GM18951 (cell line): Measurements from ENCODE around the gene GJD4.

ENCODE experiments used
- POLR2A ChIP-seq: IDR thresholded peaks from 4 replicates; pipeline ENCODE4 v1.6.1; 2011; ENCODE audit warnings: mild to moderate bottlenecking; ENCODE audit not compliant: insufficient read length, insufficient read depth; ENCODE audit errors: extremely low read depth
- in situ Hi-C: fragments of 300-500 bp; cut with MboI; formaldehyde crosslinking; loops from one replicate; pipeline ENCODE4 v1.12.0; 2022; ENCODE audit warnings: low sequenced_read_pairs, mixed read lengths, inconsistent platforms; ENCODE audit not compliant: unreplicated experiment

GJD4 gene

GRCh38 chr10:35569836-35570235 lies 35.3 kb upstream of the GJD4 start:
- TF ChIP-seq POLR2A = no peak
- in situ Hi-C loops = no loop called here

DNA sequence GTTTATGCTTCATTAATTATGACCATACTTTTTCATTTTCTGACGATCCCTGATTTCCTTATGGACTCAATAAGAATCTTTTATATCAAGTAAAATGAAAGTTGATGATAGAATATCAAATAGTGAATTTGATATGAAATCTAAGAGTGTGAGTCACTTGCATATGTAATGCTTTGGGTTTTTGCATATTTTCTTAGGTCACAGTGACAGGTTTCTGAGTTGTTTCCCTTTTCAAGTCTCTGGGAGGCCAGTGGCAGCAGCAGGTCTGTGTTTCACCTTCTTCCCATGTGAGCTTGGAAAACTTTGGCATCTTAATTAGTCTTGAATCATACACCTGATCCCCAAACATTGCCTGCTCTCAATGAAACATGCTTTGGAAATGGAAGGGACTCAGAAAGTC lies 34.7 kb upstream of the GJD4 start:
- in situ Hi-C loops = no loop called here
- no peak for TF ChIP-seq POLR2A

GRCh38 chr10:35572583-35572982 lies 32.6 kb upstream of the GJD4 start:
- TF ChIP-seq POLR2A = no peak
- in situ Hi-C loops = no loop called here

GRCh38 chr10:35573796-35574195 lies 31.3 kb upstream of the GJD4 start:
- in situ Hi-C loops = no loop called here
- TF ChIP-seq POLR2A = no peak

DNA sequence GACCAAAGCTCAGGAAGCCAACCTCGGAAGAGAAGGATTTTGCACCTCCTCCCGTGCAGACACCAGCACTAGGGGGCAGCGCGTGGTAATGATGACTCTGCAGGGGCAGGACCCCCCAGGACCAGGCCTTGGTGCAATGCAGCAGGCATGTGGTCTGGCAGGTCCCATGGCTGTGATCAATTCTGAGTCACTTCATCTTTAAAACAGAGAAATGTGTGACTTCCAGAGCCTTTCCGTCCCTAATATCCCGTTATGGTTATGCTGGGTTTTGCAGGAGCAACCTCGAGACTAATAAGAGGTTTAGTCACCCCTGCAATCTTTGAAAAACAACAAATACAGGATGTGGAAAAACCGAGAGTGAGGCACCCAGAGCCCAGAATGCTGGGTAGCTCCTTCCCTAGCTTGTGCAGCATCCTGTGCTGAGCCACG lies 30.2 kb upstream of the GJD4 start:
- in situ Hi-C loops = loop anchor here (25.0 kb wide), 1 partner anchor 463 kb away; no protein-coding TSS in a partner anchor
- TF ChIP-seq POLR2A = no peak

- TF ChIP-seq POLR2A = no peak
- in situ Hi-C loops = loop anchor here (25.0 kb wide), 1 partner anchor 463 kb away; no protein-coding TSS in a partner anchor
Measured at GRCh38 chr10:35575640-35576039, 29.5 kb upstream of the GJD4 start.

DNA sequence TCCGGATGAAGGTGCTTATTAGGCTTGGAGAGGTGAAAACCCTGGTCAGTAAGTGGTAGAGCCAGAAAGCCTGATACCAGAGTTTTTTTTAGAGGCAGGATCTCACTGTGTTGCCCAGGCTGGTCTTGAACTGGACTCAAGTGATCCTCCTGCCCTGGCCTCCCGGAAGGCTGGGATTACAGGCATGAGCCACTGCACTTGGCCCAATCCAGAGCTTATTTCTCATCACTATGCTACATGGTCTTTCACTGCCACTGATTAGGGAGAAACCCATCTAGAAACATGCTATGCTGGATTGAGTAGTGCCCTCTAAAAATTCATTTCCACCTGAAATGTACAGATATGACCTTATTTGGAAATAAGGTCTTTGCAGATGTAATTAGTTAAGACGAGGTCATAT lies 28.4 kb upstream of the GJD4 start:
- no peak for TF ChIP-seq POLR2A
- in situ Hi-C loops = loop anchor here (25.0 kb wide), 1 partner anchor 464 kb away; no protein-coding TSS in a partner anchor

- in situ Hi-C loops = loop anchor here (25.0 kb wide), 1 partner anchor 466 kb away; no protein-coding TSS in a partner anchor
- no peak for TF ChIP-seq POLR2A
Measured at GRCh38 chr10:35577926-35578617, 27.1 kb upstream of the GJD4 start.

GRCh38 chr10:35578618-35578956 lies 26.6 kb upstream of the GJD4 start:
- no peak for TF ChIP-seq POLR2A
- in situ Hi-C loops = loop anchor here (25.0 kb wide), 1 partner anchor 466 kb away; no protein-coding TSS in a partner anchor

- in situ Hi-C loops = loop anchor here (25.0 kb wide), 1 partner anchor 467 kb away; no protein-coding TSS in a partner anchor
- no peak for TF ChIP-seq POLR2A
Measured at GRCh38 chr10:35579116-35579515, 26.0 kb upstream of the GJD4 start.

DNA sequence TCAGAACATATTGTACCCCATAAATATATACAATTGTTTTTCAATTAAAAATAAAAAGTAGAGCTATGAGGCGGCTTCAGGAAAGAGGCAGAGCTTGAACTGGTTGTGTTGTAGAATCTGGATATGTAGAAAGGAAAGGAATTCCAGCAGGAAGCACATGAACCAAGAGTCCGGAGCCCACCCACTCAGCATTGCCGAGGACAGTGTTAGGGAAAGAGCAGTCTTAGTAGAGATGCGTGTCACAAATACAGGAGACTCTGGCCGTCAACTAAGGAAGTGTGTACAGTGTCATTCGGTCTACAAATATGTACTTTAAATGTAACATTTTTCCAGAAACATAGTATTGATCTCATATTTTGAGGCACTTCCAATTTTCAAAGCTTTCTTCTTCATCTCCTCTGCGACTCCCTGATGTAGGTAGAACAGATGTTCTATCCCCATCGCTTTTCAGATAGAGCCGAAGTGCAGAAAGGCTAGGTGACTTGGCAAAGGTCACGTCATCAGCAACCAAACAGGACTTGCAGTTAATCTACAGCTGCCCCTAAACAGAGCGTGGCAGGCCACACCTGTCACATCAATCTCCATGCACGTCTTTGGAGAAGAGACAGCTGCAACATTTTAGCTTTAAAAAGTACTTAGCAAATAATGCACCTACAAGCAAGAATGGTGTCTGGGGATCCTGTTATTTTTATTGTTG lies 25.3 kb upstream of the GJD4 start:
- in situ Hi-C loops = loop anchor here (25.0 kb wide), 1 partner anchor 468 kb away; no protein-coding TSS in a partner anchor
- no peak for TF ChIP-seq POLR2A

- in situ Hi-C loops = loop anchor here (25.0 kb wide), 1 partner anchor 468 kb away; no protein-coding TSS in a partner anchor
- no peak for TF ChIP-seq POLR2A
Measured at GRCh38 chr10:35580423-35580770, 24.7 kb upstream of the GJD4 start.

GRCh38 chr10:35581655-35582054 lies 23.5 kb upstream of the GJD4 start:
- no peak for TF ChIP-seq POLR2A
- in situ Hi-C loops = loop anchor here (25.0 kb wide), 1 partner anchor 469 kb away; no protein-coding TSS in a partner anchor

DNA sequence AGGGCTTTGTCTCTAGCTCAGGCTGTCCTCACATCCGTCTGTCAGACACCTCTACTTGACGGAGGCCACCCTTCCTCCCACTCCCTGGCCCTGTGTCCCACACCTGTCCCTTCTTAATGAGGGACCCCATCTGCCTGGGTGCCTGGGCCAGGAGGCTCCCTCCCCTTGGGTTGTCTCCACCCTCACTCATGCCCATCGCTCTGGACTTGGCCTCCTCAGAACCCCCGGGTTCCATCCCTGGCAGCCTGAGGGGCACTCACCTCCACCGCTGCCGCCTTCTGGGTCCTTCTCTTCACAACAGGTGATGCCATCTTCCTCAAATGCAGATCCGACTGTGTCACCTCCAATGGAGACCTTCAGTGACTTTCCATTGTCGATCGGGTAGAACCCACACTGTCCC lies 20.2 kb upstream of the GJD4 start:
- no peak for TF ChIP-seq POLR2A
- in situ Hi-C loops = loop anchor here (25.0 kb wide), 1 partner anchor 473 kb away; no protein-coding TSS in a partner anchor
